ENCODE data around the gene STARD7. TPM values are rescaled to one million over a fixed set of nuclear protein-coding genes. Genes with fewer than 3 reads are reported as not detected.
"Not testable (repeated sequence)": the region's sequence is repeated elsewhere in the genome, so short reads cannot be mapped to it uniquely, and the experiment has no call there.

The STARD7 gene
- total and polyA plus RNA-seq, 2 donors (not counting 3 experiments of a cell fraction or from before 2014, with no cell fraction given) = 61.2 to 132 TPM

DNA sequence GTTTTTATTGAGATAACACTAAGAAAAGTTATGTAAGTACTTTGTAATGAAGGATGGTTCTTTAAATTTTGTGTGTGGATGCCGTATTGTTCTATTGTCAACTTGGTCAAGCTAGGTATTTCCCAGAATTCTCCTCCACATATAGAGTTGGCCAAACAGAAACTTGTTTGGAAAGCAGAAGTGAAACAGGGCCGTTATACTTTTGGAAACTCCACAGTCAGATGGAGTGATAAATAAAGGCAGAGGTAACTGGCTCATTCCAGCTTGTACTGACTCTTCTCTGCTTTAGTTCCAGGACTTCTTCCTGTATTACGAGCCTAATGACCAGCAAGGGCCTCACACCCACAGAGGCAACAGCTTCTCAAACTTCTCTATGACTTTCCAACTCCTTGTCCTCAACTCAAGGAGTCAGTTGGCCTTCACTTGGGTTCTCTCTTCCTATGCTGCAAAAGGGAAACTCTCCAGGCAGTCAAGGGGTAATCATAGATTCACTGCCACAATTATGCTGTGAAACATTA, 16.4 kb upstream of the STARD7 start:
- H2AFZ ChIP-seq (ENCODE audit: low read depth, low read length) = no peak overlapping the region
- POLR2A ChIA-PET = interaction anchor here (2.0 kb wide), 1 partner anchor 17 kb away, joined by 5 read pairs; the partner anchor contains the start of gene STARD7
- TF ChIP-seq POLR2AphosphoS5 (IDR thresholded peaks at IDR 0.05; ENCODE audit: insufficient read depth, low read depth, low read length) = no peak
- TF ChIP-seq MYC (IDR thresholded peaks at IDR 0.05; ENCODE audit: low read depth, low read length) = no peak
- TF ChIP-seq JUN (IDR thresholded peaks at IDR 0.05; ENCODE audit: borderline replicate concordance, insufficient read depth, insufficient read length, low read depth) = no peak
- TF ChIP-seq, protein P1, sequence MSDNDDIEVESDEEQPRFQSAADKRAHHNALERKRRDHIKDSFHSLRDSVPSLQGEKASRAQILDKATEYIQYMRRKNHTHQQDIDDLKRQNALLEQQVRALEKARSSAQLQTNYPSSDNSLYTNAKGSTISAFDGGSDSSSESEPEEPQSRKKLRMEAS (IDR thresholded peaks at IDR 0.05; ENCODE audit: insufficient read depth, insufficient read length) = no peak

DNA sequence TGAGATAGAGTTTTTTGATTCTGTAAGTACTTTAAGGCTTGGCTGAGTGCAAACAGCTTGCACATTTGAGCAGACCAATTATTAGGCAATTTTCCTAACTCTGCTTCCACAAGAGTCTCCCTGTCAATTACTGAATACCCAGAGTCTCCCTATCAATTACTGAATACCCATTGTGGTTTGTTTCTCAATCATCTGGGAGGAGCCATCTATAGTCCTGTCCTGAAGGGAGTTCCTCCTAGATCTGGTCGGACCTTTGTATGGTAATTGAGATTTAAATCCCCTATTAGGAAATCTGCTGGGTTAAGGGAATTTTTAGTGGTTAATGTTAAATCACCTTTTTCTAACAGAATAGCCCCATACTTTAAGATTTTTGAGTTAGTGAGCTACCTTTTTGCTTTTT, 12.5 kb upstream of the STARD7 start:
- H4K20me1 ChIP-seq (replicated peaks; ENCODE audit: control insufficient read depth, extremely low read depth, insufficient read depth, low read length); H3K36me3 ChIP-seq (ENCODE audit: control insufficient read depth in 2 of 2, extremely low read depth in 1 of 2, insufficient read depth in 2 of 2, low read length in 2 of 2); H3K27me3 ChIP-seq (ENCODE audit: control insufficient read depth in 2 of 2, insufficient read depth in 2 of 2, low read length in 2 of 2); H3K4me3 ChIP-seq (replicated peaks in 1 of 3; ENCODE audit: insufficient read depth in 1 of 3, low read depth in 1 of 3, low read length in 3 of 3); H3K27ac ChIP-seq (ENCODE audit: insufficient read depth, low read depth, low read length); H2AFZ ChIP-seq (ENCODE audit: low read depth, low read length); intact Hi-C loops (cut with micrococcal nuclease); DNase-seq (ENCODE audit: low read depth, low spot score); H3K9me3 ChIP-seq (replicated peaks; ENCODE audit: control insufficient read depth, insufficient read depth, low read length); H3K9me1 ChIP-seq (replicated peaks; ENCODE audit: control insufficient read depth, extremely low read depth, insufficient read depth, low read length); H3K4me1 ChIP-seq (ENCODE audit: control insufficient read depth, extremely low read depth, insufficient read depth, low read length); BruUV-seq (replicated peaks); dilution Hi-C loops (cut with MboI; ENCODE audit: extremely low pct_ligation_motif_present, low sequenced_read_pairs); H3K9ac ChIP-seq (replicated peaks; ENCODE audit: extremely low read depth, insufficient read depth, low read length); H3K79me2 ChIP-seq (ENCODE audit: control insufficient read depth, insufficient read depth, low read length); FAIRE-seq; H3K4me2 ChIP-seq (ENCODE audit: insufficient read depth, low read length); CTCF ChIA-PET; POLR2A ChIA-PET: not testable (repeated sequence)

More for the DNA sequence above, 16.4 kb upstream of the STARD7 start:
- Histone ChIP-seq H3K4me1 (ENCODE audit: control insufficient read depth, extremely low read depth, insufficient read depth, low read length) (no peaks in the 10 kb centered on the region), H3K79me2 (ENCODE audit: control insufficient read depth, insufficient read depth, low read length) (no peaks in the 10 kb centered on the region), H4K20me1 (replicated peaks; ENCODE audit: control insufficient read depth, extremely low read depth, insufficient read depth, low read length) (no peaks in the 10 kb centered on the region), H3K27me3 (ENCODE audit: control insufficient read depth in 2 of 2, insufficient read depth in 2 of 2, low read length in 2 of 2) (no peaks in the 10 kb centered on the region), H3K9me3 (replicated peaks; ENCODE audit: control insufficient read depth, insufficient read depth, low read length) (no peaks in the 10 kb centered on the region), H3K36me3 (ENCODE audit: control insufficient read depth in 2 of 2, extremely low read depth in 1 of 2, insufficient read depth in 2 of 2, low read length in 2 of 2) (no peaks in the 10 kb centered on the region), H3K27ac (ENCODE audit: insufficient read depth, low read depth, low read length) (no peak overlapping the region), H3K9ac (replicated peaks; ENCODE audit: extremely low read depth, insufficient read depth, low read length) (no peak overlapping the region), H3K9me1 (replicated peaks; ENCODE audit: control insufficient read depth, extremely low read depth, insufficient read depth, low read length) (no peaks in the 10 kb centered on the region), H3K4me2 (ENCODE audit: insufficient read depth, low read length) (no peak overlapping the region), H3K4me3 (replicated peaks in 1 of 3; ENCODE audit: insufficient read depth in 1 of 3, low read depth in 1 of 3, low read length in 3 of 3) (no peak overlapping the region)
- dilution Hi-C loops (cut with MboI; ENCODE audit: extremely low pct_ligation_motif_present, low sequenced_read_pairs) = no loop called here
- intact Hi-C loops (cut with micrococcal nuclease) = no loop called here
- DNase-seq (ENCODE audit: low read depth, low spot score) = no peak
- BruUV-seq (replicated peaks) = no TSS peak
- FAIRE-seq = no peak
- CTCF ChIA-PET = interaction anchor here (1.5 kb wide), 1 partner anchor 108 kb away, joined by 3 read pairs; no protein-coding TSS in a partner anchor

DNA sequence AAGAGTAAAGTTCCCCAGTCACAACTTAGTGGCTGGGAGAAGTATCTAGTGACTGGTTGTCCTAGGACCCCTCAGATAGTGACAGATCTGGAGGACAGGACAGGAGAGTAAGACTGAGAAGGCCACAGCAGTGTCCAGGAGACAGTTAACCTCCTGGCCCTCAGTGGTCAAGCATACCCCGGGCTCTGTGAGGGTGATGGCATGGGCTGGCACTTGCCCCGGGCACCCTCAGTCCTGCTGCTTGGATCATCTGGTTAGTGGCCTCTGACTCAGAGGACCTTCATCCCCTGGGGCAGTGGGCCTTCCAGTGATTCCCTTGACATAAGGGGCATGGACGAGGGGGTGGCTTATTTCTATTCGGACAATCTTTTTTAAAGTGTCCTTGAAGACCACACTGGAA, 11.3 kb upstream of the STARD7 start:
- H3K36me3 ChIP-seq (ENCODE audit: control insufficient read depth in 2 of 2, extremely low read depth in 1 of 2, insufficient read depth in 2 of 2, low read length in 2 of 2); CTCF ChIA-PET; H3K4me3 ChIP-seq (replicated peaks in 1 of 3; ENCODE audit: insufficient read depth in 1 of 3, low read depth in 1 of 3, low read length in 3 of 3); POLR2A ChIA-PET; H3K27ac ChIP-seq (ENCODE audit: insufficient read depth, low read depth, low read length); H3K4me2 ChIP-seq (ENCODE audit: insufficient read depth, low read length); DNase-seq (ENCODE audit: low read depth, low spot score); H2AFZ ChIP-seq (ENCODE audit: low read depth, low read length); BruUV-seq (replicated peaks); dilution Hi-C loops (cut with MboI; ENCODE audit: extremely low pct_ligation_motif_present, low sequenced_read_pairs); FAIRE-seq; H3K4me1 ChIP-seq (ENCODE audit: control insufficient read depth, extremely low read depth, insufficient read depth, low read length); H4K20me1 ChIP-seq (replicated peaks; ENCODE audit: control insufficient read depth, extremely low read depth, insufficient read depth, low read length); H3K9me1 ChIP-seq (replicated peaks; ENCODE audit: control insufficient read depth, extremely low read depth, insufficient read depth, low read length); H3K27me3 ChIP-seq (ENCODE audit: control insufficient read depth in 2 of 2, insufficient read depth in 2 of 2, low read length in 2 of 2); H3K9ac ChIP-seq (replicated peaks; ENCODE audit: extremely low read depth, insufficient read depth, low read length); H3K79me2 ChIP-seq (ENCODE audit: control insufficient read depth, insufficient read depth, low read length); H3K9me3 ChIP-seq (replicated peaks; ENCODE audit: control insufficient read depth, insufficient read depth, low read length); intact Hi-C loops (cut with micrococcal nuclease): not testable (repeated sequence)
